Measurements from ENCODE around the gene ZFP36L1.

The ZFP36L1 gene

DNA sequence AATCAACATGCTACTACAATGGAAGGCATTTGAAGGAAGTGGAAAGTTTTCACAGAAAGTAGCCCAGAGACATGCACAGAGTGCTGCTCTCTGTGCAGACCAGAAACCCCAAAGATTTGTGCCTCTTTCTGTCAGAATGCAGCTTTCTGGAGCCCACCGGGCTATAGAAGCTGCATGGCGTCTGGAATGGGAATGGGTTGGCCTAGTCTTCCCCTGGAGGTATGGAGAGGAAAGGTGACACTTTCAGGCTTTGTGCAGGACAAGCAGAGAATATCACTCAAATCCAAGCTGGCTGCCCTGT lies 21.3 kb upstream of the ZFP36L1 start:
- peak overlapping the region; percentile 71 for H3K9ac ChIP-seq (ENCODE audit: low read depth, low read length, poor library complexity, severe bottlenecking)
- no peaks in the 10 kb centered on the region for H3K36me3 ChIP-seq (ENCODE audit: insufficient read depth, low read length)
- no peak for TF ChIP-seq CTCF (conservative IDR thresholded peaks at IDR 0.05; ENCODE audit: low read length)
- TF ChIP-seq EZH2phosphoT487 (IDR thresholded peaks at IDR 0.05; ENCODE audit: borderline replicate concordance) = no peak
- H3K79me2 ChIP-seq (ENCODE audit: insufficient read depth, low read length) = peaks cover 10% of the 10 kb centered on the region; the same call in 1 of the 2 replicates
- H4K20me1 ChIP-seq (ENCODE audit: insufficient read depth, low read length, poor library complexity, severe bottlenecking) = no peaks in the 10 kb centered on the region
- peaks cover 45% of the 10 kb centered on the region for H3K4me1 ChIP-seq (ENCODE audit: insufficient read depth, low read length, poor library complexity, severe bottlenecking)
- H3K4me2 ChIP-seq (ENCODE audit: low read depth, low read length, poor library complexity, severe bottlenecking) = peak overlapping the region; percentile 81
- H3K4me3 ChIP-seq (ENCODE audit: low read length, poor library complexity, severe bottlenecking) = peak overlapping the region; percentile 67
- no peaks in the 10 kb centered on the region for H3K9me3 ChIP-seq (ENCODE audit: insufficient read depth, low read depth, low read length)
- no peaks in the 10 kb centered on the region for H3K9me2 ChIP-seq (replicated peaks; ENCODE audit: low read depth, low read length)
- H3F3A ChIP-seq (ENCODE audit: low read depth) = peaks cover 5% of the 10 kb centered on the region; the same call in 1 of the 2 replicates
- no peaks in the 10 kb centered on the region for H3K27me3 ChIP-seq (ENCODE audit: insufficient read depth, low read length, poor library complexity, severe bottlenecking)
- peak overlapping the region; percentile 14; the same call in 1 of the 2 replicates for H2AFZ ChIP-seq (ENCODE audit: low read length)

GRCh38 chr14:68813318-68813838 lies 20.5 kb upstream of the ZFP36L1 start:
- H3K4me1 ChIP-seq (ENCODE audit: insufficient read depth, low read length, poor library complexity, severe bottlenecking) = peaks cover 45% of the 10 kb centered on the region
- H3K9me3 ChIP-seq (ENCODE audit: insufficient read depth, low read depth, low read length) = no peaks in the 10 kb centered on the region
- peaks cover 5% of the 10 kb centered on the region; the same call in 1 of the 2 replicates for H3F3A ChIP-seq (ENCODE audit: low read depth)
- H3K4me3 ChIP-seq (ENCODE audit: low read length, poor library complexity, severe bottlenecking) = no peak overlapping the region
- no peak for TF ChIP-seq EZH2phosphoT487 (IDR thresholded peaks at IDR 0.05; ENCODE audit: borderline replicate concordance)
- TF ChIP-seq CTCF (conservative IDR thresholded peaks at IDR 0.05; ENCODE audit: low read length) = no peak
- H3K4me2 ChIP-seq (ENCODE audit: low read depth, low read length, poor library complexity, severe bottlenecking) = peak overlapping the region; percentile 81
- no peak overlapping the region for H2AFZ ChIP-seq (ENCODE audit: low read length)
- H3K36me3 ChIP-seq (ENCODE audit: insufficient read depth, low read length) = no peaks in the 10 kb centered on the region
- no peaks in the 10 kb centered on the region for H3K9me2 ChIP-seq (replicated peaks; ENCODE audit: low read depth, low read length)
- H3K27me3 ChIP-seq (ENCODE audit: insufficient read depth, low read length, poor library complexity, severe bottlenecking) = no peaks in the 10 kb centered on the region
- H3K79me2 ChIP-seq (ENCODE audit: insufficient read depth, low read length) = peaks cover 10% of the 10 kb centered on the region; the same call in 1 of the 2 replicates
- no peaks in the 10 kb centered on the region for H4K20me1 ChIP-seq (ENCODE audit: insufficient read depth, low read length, poor library complexity, severe bottlenecking)
- H3K9ac ChIP-seq (ENCODE audit: low read depth, low read length, poor library complexity, severe bottlenecking) = peak overlapping the region; percentile 71

DNA sequence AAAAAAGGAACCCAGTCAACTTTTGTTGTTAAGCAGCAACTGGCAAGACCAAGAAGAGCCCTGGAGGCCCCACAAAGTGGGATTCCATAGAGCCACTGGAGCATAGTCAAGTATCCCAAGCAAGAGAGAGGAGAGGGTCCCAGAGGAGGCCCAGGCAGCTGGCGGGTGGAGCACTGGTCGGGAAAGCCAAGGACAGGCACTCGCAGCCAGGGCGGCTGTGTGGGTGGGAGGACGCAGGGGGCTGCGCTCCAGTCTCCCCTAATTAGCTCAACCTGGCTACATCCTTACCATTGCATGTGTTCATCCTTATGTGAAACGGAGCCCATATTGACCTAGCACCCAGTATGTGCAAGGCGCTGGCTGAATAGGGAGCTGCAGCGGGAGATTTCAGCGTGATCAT lies 18.3 kb upstream of the ZFP36L1 start:
- Histone ChIP-seq H3K27me3 (ENCODE audit: insufficient read depth, low read length, poor library complexity, severe bottlenecking) (no peaks in the 10 kb centered on the region), H3K9me3 (ENCODE audit: insufficient read depth, low read depth, low read length) (no peaks in the 10 kb centered on the region), H3K79me2 (ENCODE audit: insufficient read depth, low read length) (peaks cover 7% of the 10 kb centered on the region; the same call in 1 of the 2 replicates), H3K36me3 (ENCODE audit: insufficient read depth, low read length) (no peaks in the 10 kb centered on the region), H4K20me1 (ENCODE audit: insufficient read depth, low read length, poor library complexity, severe bottlenecking) (no peaks in the 10 kb centered on the region), H3K9ac (ENCODE audit: low read depth, low read length, poor library complexity, severe bottlenecking) (no peak overlapping the region), H3K4me2 (ENCODE audit: low read depth, low read length, poor library complexity, severe bottlenecking) (no peak overlapping the region), H3K4me3 (ENCODE audit: low read length, poor library complexity, severe bottlenecking) (no peak overlapping the region), H3F3A (ENCODE audit: low read depth) (peaks cover 5% of the 10 kb centered on the region; the same call in 1 of the 2 replicates), H2AFZ (ENCODE audit: low read length) (no peak overlapping the region), H3K4me1 (ENCODE audit: insufficient read depth, low read length, poor library complexity, severe bottlenecking) (peaks cover 43% of the 10 kb centered on the region), H3K9me2 (replicated peaks; ENCODE audit: low read depth, low read length) (no peaks in the 10 kb centered on the region)
- TF ChIP-seq EZH2phosphoT487 (IDR thresholded peaks at IDR 0.05; ENCODE audit: borderline replicate concordance) (no peak), CTCF (conservative IDR thresholded peaks at IDR 0.05; ENCODE audit: low read length) (no peak)

All from Loucy (cell line).